Inferior parietal cortex (tissue), 1 donor: Measurements from ENCODE around the gene D2HGDH.
"Not testable (repeated sequence)": the region's sequence is repeated elsewhere in the genome, so short reads cannot be mapped to it uniquely, and the experiment has no call there.

Experiments used
- DNase-seq: peaks from one replicate; pipeline ENCODE4 v3.0.0-alpha.2; 2016; ENCODE audit errors: extremely low spot score

D2HGDH gene

GRCh38 chr2:241724975-241725870 lies 9.2 kb upstream of the D2HGDH start:
- DNase-seq, result no peak

DNA sequence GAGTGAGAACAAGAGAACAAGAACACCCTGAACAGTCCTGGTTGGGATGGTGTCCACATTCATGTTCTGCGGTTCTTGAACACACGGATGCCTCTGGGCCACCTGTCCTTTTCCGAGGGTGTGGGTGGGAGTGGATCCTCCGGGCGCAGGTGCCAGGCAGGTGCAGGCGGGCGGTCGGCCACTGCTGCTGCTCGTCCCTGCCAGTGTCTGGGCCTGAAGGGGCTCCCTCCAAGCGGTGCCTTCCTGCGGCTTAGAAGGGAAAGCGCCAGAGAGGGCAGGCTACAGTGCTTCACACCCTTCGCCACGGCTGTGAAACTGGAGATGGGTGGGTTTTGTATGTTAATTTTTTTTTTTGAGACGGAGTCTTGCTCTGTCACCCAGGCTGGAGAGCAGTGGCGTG lies 8.0 kb upstream of the D2HGDH start:
- no peak for DNase-seq

GRCh38 chr2:241728000-241728399 lies 6.4 kb upstream of the D2HGDH start:
- no peak for DNase-seq

GRCh38 chr2:241728627-241729026 lies 5.8 kb upstream of the D2HGDH start:
- peak; percentile 34 for DNase-seq

DNA sequence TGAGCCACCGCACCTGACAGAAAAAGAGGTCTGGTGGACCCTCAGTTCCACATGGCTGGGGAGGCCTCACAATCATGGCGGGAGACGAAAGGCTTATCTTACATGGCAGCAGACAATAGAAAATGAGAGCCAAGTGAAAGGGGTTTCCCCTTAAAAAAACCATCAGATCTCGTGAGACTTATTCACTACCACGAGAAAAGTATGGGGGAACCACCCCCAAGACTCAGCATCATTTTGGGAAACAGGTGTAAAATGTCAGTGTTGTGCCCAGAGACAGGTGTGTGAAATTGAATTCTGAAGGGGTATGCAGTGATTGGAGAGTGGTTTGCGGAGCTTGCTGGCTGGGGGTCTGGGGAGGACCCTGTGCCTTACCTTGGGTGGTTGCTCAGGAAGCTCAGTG lies 4.6 kb upstream of the D2HGDH start:
- no peak for DNase-seq

DNA sequence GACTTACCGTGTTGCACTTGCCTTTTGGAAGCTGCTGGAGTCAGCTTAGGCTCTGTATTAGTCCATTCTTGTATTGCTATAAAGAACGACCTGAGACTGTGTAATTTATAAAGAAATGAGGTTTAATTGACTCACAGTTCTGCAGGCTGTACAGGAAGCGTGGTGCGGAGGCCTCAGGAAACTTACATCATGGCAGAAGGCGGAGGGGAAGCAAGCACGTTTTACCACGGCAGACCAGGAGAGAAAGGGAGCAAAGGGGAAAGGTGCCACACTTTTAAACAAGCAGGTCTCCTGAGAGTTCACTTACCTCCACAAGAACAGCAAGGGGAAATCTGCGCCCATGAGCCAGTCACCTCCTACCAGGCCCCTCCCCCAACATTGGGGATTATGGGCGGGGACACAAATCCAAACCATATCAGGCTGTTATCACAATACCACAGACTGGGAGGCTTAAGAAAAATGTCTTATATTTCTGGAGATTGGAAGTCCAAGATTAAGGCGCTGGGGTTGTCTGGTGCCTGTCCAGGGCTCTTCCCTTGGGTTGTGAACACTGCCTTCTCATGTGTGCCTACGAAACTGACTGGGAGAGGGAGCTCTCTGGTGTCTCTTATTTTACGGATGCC lies 3.6 kb upstream of the D2HGDH start:
- DNase-seq, result no peak

DNA sequence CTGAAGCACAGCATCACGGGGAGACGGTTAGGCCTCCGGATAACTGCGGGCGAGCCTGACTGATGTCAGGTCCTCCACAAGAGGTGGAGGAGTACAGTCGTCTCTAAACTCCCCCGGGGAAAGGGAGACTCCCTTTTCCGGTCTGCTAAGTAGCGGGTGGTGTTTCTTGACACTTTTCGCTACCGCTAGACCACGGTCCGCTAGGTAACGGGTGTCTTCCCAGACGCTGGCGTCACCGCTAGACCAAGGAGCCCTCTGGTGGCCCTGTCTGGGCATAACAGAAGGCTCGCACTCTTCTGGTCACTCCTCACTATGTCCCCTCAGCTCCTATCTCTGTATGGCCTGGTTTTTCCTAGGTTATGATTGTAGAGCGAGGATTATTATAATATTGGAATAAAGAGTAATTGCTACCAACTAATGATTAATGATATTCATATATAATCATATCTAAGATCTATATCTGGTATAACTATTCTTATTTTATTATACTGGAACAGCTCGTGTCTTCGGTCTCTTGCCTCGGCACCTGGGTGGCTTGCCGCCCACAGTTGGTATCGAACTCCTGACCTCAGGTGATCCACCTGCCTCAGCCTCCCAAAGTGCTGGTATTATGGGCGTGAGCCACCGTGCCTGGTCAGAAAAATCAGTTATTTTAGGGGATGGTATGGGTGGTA lies 1.8 kb upstream of the D2HGDH start:
- peak; percentile 63 for DNase-seq

DNA sequence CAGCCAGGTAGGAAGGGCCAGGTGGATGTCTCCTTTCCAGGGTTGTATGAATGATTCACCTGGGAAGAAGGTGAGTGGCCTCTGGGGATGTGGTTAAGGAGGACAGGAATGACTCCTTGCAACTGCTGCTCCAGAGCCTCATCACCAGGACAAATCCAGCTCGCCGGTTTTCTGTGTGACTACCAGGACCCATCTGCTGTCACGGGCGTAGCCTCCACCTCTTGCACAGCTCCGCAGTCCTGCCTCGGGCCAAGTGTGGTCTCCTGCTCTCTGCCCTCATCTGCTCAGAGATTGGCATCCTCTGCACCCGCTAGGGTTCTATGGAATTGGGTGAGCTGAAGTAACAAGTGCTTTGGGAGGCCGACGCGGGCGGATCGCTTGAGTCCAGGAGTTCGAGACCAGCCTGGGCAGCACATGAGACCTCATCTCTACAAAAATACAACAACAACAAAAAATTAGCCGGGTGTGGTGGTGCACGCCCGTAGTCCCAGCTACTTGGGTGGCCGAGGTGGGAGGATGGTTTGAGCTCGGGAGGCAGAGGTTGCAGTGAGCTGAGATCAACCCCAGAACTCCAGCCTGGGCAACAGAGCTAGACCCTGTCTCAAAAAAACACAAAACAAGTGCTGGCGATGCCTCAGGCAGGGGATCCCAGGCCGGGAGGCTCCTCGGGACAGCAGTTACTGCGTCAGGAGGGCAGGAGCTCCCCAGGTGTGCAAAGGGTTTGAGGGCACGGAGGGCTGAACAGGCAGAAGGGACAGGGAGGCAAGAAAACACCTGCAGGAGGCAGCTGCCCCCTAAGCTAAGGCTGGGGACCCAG lies 831 bp upstream of the D2HGDH start:
- DNase-seq, result no peak

GRCh38 chr2:241734208-241734466 lies 293 bp upstream of the D2HGDH start:
- DNase-seq, result no peak

DNA sequence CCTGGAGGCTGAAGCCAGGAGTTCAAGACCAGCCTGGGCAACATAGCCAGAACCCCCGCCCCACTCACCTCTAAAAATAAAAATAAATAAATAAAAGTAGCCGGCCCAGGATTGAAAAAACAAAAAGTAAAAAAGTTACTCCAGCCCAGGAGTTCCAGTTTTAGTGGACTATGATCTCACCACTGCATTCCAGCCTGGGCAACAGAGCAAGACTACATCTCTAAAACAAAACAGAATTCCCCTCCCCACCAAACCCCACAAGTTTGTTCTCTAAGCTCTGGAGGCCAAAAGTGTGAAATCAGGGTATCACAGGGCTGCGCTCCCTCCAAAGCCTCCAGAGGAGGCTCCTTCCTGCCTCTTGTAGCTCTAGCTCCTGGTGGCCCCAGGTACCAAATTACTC lies 1.7 kb downstream of the D2HGDH start:
- no peak for DNase-seq

GRCh38 chr2:241738040-241738686 lies 3.7 kb downstream of the D2HGDH start:
- no peak for DNase-seq

DNA sequence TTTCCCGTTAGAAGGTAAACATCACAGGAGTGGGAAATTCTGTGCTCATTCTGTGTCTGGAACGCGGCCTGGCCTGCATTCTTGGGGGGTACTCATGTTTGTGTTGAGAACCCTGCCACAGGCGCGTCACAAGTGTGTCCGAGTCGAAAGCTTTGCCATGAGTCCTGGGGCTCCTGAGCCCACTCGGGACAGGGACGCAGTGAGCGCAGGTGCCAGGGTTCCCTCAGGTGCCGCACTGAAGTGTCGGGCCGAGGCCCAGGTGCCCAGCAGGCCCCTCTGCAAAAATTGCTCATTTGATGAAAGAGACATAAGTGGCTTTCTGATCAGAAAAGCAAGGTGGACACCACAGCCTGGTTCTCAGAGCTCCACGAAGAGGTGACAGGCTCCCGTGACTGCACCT lies 4.7 kb downstream of the D2HGDH start:
- no peak for DNase-seq

DNA sequence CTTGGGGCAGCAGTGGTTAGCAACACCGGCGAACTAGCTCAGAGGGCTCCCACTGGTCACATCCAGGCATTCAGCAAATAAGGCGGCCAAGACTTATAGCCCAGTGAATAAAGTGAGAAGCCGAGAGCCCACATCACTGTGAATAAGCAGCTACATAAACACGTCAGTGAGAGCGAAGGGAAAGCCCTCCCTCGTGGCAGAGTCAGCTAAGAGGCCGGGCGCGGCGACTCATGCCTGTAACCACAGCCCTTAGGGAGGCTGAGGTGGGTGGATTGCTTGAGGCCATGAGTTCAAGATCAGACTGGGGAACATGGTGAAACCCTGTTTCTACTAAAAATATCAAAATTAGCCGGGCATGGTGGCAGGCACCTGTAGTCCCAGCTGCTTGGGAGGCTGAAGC lies 5.2 kb downstream of the D2HGDH start:
- no peak for DNase-seq

- DNase-seq, result no peak
Observed at GRCh38 chr2:241741016-241741415, 6.6 kb downstream of the D2HGDH start.

GRCh38 chr2:241742320-241742939 lies 8.0 kb downstream of the D2HGDH start:
- no peak for DNase-seq

- not testable (repeated sequence) for DNase-seq
Observed at GRCh38 chr2:241743008-241743407, 8.6 kb downstream of the D2HGDH start.

GRCh38 chr2:241743620-241744019 lies 9.2 kb downstream of the D2HGDH start:
- no peak for DNase-seq

GRCh38 chr2:241744028-241744754 lies 9.8 kb downstream of the D2HGDH start:
- no peak for DNase-seq

- DNase-seq, result no peak
Observed at GRCh38 chr2:241745276-241745675, 10.8 kb downstream of the D2HGDH start.

DNA sequence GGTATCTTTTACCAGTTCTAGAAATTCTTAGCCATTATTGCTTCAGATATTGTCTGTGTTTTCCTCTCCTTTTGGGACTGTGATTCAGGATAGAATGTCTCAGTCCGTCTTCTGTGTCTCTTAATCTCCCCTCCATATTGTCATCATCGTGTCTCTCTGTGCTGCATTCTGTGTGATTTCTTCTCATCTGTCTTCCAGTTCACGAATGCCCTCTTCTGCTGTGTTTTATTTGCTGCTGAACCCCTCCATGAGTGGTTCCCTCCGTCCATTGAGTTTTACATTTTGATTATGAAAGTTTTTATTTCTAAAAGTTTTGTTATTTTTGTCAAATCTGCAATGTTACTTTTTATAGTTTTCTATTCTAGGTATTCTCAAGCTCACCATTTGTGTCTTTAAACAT lies 11.7 kb downstream of the D2HGDH start:
- no peak for DNase-seq
